Measurements from ENCODE around the gene DLG3.
"Not testable (repeated sequence)": the region's sequence is repeated elsewhere in the genome, so short reads cannot be mapped to it uniquely, and the experiment has no call there.

The DLG3 gene

DNA sequence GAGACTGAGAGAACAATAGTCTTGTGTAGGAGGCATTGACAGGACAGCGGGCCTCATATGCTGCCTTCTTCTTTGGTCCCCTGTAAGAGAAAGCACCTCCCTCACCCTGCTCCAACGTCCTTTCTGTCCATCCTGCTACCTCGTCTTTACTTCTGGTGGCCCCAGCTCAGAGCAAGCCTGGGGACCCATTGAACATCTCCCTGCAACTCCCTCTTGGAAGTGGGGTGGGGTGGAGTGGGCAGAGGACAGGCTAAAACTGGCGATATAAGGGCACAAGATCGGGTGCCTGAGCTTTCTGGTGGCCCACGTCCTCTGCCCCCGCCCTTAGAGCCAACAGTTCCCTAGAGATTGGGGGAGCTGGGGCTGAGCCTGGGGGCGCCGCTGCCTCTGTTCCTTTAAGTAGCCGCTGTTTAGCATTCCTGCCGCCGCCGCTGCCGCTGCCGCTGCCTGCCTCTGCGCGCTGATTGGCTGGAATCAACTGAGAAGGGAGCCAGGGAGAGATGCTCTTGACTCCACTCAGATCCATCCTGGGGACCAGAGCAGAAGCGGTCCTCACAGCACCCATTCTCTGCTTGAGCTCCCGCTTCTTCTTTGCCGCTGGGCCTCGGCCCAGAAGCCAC, at the start of gene DLG3:
Gene DLG3, plus strand, starts transcription at position 510 of the 620 bp plus-strand sequence. CDS start 367 bp downstream, outside the sequence.
- DNase-seq: peak; percentile 20

DNA sequence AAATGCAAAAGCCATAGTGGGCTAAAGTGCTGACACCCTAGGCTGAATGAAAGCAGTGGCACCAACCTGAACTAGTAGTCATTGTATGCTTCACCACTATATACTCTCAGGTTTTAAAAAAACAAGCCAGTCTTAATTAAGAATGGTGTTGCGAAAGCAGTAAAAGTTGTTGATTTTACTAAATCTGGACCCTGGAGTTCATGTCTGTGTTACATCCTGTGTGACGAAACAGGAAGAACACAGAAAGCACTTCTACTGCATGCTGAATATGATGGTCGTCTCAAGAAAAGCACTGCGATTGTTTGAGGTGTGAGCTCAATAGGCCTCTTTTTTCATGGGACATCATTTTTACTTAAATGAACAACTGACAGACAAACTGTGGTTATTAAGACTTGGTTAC, 45.7 kb upstream of the DLG3 start:
- no peak for DNase-seq

DNA sequence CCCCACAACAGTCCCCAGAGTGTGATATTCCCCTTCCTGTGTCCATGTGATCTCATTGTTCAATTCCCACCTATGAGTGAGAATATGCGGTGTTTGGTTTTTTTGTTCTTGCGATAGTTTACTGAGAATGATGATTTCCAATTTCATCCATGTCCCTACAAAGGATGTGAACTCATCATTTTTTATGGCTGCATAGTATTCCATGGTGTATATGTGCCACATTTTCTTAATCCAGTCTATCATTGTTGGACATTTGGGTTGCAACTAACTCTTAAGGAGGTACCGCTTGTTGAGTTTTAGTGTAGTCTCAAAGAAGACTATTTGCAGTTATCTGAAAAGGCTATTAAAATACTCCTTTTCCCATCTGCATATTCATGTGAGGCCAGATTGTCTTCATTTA, 44.5 kb upstream of the DLG3 start:
- DNase-seq: not testable (repeated sequence)

DNA sequence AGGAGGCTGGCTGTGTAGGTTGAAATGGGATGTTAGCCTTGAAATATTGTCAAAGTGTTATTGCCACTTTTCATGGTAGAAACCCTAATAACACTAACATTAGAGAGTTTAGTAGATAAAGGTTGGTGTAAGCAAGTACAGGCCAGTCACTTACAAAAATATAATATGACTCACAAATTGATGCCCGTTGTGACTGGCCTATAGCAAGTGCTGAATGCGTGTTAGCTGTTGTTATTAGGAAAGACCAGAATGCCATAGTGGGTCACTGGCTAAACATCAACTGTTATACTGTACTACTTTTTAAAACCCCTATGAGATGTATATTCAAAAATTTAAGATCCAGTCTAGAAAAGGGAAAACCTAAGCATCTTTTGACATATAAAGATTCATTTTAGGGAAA, 41.9 kb upstream of the DLG3 start:
- DNase-seq: no peak

DNA sequence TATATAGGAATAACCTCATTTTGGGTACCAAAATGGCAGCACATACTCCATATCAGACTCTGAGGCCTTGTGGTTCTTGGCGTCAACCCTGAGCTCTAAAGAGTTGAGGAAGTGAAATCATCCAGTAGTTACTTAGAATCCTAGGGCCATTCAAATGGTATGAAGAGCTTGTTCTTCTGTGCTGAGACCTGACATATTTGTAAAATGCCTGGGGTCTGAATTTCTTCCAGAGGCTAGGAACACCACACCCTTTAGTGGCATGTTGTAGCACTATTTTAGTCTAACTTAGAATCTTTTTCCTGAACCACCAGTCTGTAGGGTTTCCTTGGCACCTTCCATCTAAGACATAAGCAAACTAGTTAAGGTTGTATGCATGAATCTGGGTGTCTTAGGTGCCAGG, 39.6 kb upstream of the DLG3 start:
- no peak for DNase-seq

DNA sequence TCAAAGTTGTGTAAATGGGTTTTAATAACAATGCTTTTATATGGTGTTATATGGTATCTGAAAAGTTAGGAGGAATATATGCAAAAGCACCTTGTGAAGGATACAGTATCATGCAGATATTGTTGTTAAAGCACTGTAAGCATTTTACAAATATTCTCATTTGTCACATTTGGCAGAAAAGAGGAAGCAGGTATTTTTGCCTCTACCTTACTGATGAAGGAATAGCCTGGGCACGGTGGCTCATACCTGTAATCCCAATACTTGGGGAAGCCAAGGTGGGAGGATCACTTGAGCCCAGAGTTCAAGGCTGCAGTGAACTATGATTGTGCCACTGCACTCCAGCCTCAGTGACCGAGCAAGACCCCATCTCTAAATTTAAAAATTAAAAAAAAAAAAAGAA, 33.7 kb upstream of the DLG3 start:
- DNase-seq: no peak

DNA sequence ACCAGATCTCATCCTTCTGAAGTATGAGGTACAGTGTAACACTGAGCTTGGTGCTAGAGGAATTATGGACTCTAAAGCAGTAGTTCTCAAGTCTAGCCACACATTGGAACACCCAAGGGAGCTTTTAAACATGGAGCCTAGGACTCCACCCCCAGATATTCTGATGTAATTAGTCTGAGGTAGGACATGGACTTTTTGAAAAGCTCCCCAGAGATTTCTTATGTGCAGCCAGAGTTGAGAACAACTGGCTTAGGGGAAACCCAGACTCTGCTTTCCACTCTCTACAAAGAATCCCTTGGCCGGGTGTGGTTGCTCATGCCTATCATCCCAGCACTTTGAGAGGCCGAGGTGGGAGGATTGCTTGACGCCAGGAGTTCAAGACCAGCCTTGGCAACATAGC, 33.2 kb upstream of the DLG3 start:
- DNase-seq: no peak

DNA sequence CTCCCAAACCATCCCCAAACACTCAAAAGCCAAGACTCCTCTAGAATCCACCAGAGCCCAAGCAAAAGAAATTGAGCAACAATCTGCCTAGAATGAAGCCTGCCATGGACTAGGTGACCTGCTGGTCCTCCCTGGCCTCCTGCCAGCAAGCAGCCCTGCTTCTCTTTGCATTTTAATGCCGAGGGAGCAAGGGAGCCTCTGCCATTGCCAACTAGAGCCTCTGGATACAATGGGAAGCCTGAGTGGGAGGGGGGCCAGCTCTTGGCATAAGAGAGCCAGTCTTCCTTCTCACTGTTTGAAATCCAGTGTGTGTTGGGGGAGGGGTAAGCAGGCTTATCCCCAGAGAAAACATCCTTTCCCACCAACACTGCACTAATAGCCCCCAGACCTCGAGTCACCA, 23.0 kb upstream of the DLG3 start:
- DNase-seq: no peak

DNA sequence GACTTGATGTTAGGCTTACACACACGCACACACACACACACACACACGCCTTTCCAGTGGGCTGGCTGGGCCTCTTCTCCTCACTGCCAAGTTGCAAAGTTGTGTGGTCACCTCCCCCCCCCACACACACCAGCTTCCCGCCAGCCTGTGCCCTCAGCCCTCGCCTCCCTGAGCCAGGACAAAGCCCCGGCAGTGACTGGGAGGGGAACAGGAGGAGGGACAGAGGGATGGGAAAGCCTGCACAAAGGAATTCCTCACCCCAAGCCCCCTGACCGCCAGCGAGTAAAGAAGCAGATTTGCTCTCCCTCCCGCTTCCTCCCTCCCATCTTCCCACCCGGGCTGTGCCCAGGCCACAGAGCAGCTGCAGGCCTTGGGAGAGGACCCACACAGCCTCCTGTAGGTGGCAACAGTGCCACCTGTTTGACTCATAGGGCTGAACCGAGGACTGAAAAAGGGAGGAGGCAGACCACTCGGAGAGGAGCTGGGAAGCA, 21.7 kb upstream of the DLG3 start, which contains the start of gene GDPD2:
Gene GDPD2, plus strand, starts transcription at position 464 of the 491 bp plus-strand sequence. CDS start 1,671 bp downstream, outside the sequence.
- DNase-seq: peak; percentile 6

DNA sequence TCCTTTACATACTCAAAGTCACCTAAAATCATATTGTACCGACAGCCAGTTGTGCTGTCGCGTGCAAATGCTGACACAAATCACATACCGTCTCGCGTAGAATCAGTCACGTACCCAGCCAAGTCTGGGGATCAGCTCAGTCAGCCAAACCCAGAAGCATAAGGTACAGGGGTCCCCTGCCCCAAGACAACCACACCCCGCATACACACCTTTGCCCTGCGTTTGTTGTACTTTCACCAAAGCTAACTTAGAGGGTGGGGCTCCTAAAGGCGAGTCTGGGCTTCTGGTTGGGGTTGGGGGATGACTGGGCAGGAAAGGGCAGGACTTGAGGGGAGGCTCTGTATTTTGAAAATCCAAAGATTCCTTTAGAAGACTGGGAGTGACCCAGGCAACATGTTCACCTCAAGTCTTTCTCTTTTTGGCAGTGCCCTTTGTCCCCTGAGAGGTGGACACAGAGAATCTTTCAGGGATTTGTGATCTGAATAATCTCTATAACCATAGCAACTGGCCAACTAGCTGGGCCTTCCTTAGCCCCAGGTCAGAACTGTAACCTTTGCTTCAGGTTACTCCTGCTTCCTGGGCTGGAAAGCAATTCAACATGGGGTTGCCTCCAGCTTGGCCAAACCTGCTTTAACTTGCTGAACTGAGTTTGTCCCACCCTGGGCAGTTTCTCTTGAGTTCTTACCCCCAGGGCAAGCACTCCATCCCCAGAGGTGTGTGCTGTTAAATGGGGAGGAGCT, 20.5 kb upstream of the DLG3 start:
- DNase-seq: no peak

DNA sequence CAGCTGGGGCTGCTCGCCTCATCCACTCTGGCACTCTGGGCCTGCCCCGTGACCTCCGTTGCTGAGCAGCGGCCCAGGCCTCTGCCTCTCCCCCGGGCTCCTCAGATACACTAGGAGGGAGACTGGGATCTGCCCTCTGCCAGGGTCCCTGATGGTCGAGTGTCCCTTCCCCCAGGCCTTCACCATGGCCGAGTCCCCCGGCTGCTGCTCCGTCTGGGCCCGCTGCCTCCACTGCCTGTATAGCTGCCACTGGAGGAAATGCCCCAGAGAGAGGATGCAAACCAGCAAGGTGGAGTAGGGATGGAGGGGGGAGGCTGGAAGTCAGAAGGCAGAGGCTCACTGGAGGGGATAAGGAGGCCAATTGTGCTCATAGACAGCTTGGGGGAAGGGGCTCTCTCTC, 19.8 kb upstream of the DLG3 start:
- DNase-seq: no peak

DNA sequence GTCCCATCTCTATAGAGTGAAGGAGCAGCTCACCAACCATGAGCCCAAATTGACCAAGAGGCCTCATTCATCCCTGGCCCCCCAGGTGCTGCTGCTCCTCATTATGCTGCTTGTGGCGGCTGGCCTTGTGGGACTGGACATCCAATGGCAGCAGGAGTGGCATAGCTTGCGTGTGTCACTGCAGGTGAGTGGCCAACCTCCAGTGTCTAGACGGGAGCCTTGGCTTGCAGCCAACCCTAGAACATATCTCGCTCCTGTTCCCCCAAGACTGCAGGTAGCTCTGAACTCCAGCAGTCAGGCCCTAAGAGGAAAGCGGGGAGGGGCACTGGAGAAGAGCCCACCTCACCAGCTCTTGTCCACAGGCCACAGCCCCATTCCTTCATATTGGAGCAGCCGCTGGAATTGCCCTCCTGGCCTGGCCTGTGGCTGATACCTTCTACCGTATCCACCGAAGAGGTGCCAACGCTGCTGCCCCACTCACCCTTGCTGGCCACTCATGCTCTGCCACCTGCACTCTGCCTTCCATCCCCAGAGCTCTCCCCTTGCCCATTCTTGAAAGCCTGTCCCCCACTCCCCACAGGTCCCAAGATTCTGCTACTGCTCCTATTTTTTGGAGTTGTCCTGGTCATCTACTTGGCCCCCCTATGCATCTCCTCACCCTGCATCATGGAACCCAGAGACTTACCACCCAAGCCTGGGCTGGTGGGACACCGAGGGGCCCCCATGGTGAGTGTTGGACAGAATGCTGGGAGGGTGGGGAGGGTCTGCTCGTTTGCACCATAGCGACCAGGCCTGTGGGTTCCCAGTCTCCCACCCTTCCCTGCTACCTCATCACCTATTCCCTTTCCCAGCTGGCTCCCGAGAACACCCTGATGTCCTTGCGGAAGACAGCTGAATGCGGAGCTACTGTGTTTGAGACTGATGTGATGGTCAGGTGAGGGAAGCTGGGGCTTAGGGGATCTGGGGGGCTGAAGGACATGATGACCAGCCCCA, 18.1 kb upstream of the DLG3 start:
- no peak for DNase-seq

DNA sequence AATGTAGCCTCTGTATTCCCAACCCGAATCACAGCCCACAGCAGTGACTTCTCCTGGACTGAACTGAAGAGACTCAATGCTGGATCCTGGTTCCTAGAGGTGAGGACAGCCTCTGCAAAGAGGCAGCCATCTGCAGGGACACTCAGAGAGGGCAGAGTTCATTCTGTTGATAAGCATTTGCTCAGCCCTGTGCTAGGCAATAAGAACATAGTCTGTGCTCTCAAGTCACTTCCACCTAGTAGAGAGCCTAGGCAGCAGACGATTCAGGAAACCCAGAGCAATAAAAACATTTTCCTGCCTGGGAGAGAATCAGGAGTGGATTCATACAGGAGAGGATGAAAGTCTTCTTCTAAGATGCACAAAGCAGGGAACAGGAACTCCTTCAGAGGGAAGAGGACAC, 17.3 kb upstream of the DLG3 start:
- no peak for DNase-seq

DNA sequence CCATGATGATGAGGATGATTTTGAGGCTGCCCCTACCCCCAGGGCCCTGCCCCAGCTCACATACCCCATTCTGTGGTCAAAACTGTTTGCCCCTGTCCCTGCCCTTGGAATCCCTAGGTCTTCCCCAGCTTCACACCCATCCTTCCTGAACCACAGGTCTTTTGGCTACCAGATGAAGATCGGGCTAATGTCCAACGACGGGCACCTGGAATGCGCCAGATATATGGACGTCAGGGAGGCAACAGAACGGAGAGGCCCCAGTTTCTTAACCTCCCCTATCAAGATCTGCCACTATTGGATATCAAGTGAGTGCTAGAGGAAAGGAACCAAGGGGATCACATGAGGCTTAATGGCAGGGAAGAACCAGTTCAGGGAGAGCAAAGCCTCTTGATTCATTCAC, 14.9 kb upstream of the DLG3 start:
- DNase-seq: no peak

DNA sequence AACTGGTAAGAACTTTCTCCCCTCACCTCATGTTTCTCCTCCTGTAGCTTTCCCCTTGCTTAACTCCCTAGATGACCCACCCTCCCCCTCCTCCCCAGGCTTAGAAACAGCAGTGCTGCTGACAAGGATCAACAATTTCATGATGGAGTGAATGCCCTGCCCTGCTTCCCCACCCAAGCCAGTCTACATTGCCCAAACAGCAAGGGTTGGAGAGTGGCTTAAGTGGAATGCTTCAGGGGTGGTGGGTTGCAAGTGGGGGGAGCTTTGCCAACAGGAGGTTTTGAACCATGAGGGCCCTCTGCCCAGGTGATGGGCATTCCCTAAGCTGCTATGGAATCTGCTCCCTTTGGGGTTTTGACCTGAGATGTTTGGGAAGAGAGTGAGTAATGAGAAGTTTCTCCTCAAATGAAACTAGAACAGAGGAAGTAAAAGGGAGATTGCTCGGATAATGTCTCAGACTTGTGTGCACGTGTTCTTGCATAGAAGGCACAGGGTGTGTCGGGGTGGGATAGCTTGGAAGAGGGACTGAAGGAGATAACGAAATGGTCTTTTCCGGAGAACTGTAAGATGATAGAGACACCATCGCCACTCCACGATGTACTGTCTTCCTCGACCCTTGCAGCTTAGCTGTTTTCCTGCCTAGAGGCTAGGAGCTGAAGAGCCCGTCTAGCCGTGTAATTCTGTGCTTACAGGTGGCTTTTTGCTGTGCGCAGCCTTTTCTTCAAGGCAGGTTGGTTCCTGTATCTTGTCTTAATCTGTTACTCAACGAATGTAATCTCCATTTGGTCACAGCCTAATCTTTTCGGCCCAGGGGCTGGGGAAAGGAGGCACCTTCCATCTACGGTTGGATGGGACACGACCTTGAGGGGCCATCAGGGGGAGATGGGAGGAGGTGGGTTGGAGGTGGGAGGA, 11.4 kb upstream of the DLG3 start:
- DNase-seq: no peak

DNA sequence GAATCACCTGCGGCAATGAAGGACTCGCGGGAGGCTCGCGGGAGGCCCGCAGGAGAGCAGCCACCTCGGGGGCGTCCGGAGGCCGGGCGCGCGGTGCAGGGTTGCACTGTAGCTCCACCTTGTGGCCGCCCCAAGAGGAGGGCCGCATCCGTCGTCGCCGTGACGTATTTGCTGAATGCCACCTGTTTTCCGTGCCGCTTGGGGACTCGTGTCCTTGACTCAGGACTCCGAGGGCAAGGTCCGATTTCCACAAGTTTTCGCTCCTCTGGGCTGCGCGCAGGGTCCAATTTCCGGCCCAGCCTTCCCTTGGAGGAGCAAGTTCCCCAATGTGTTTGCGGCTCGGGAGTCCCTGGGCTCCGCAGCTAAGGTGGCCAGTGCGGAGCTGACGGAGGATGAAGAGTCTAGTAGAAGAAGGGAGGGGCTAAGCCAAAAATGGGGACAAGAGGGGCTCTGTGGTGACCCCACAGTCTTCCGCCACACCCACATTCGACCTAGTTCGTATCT, 10.7 kb upstream of the DLG3 start:
- DNase-seq: peak; percentile 48

DNA sequence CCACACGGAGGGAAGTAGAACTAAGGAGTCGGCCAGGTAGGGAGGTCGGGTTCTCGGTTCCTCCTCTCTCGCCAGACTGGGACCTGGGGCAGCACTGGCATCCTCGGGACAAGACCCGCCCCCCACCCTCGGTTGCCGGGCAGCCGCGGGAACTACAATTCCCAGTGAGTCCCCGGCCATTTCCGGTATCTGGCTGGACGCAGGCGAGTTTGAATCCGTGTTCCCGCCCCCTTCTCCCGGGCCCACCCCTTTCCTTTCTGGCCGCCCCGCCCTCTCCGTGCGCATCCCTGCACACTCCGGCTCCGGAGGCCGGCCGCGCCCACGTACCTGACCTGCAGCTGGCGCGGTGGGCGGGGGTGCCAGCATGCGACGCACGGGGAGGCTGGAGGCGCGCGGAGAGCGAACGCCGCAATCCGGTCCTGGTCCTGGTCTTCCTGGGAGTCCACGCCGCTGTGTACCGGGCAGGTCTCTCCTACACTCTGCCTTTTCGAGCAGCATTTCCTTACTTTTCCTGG, 10.2 kb upstream of the DLG3 start:
- DNase-seq: peak; percentile 51

DNA sequence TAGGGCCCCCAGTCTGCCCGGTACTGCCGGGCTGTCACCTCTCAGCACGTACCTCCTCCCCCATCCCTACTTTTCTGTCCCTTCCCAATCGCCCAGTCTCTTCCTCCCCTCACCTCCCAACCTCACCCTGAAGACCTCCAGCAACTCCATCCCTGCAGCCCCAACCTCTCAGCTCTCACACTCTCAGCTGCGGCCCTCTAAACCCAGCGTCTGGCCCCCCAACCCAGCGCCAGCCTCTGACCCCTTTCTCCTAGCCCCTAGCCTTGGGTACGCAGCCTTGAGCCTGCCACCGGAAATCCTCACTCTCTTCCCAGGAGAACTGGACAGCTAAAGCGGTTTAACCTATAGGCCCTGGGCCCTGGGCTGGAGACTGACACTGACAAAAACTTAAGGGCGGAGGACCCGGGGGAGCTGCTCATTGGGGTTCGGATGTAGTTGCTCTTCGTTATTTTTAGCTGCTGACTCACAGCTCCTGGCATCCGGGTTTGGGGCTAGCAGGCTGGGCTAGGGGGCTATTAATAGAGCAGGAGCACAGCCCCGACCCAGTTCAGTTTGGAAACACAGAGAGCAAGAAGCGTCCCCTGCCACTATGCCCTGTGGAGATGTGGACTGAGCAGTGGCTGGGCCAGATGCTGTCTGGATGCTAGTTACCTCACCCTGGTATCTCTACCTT, 9.6 kb upstream of the DLG3 start:
- no peak for DNase-seq

DNA sequence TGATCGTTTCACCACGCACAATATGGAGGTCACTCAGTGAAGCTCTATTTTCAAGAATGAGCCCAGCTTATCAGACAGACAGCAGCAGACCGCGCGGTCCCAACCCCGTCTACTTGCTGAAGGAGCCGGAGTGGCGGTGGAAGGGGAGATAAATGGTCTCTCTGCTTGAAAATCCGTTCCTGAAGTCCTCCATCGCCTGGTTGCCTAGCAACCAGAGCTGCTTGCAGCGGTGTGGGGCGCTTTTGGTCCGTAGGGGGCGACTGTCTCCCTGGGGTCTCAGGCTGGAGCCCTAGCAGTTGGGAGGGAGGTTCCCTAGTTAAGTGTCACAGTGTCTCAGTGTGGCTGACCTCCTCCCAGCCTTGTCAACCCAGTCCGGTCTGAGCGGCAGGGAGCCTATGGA, 8.3 kb upstream of the DLG3 start:
- peak; percentile 24 for DNase-seq

DNA sequence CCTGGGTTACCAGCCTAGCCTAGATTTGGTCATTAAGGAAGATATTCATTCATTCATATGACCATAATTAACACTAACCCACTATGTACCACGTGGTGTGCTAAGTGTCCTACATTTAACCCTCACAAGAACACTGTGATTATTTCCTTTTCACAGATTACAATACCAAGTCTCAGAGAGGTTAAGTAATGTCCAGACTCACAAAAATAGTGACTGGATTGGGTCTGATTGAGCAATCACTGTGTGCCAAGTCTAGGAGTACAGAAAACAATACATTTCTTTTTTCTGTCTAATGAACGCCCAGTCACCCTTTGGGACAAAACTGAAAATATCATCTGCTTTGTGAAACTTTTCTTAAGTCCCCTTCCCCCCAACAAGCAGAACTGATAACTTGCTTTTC, 7.6 kb upstream of the DLG3 start:
- no peak for DNase-seq

Measured in NCI-H1694 treated with DMSO at 0.1 percent for 48 hours (cell line).